WTC11 (cell line): ENCODE measurements around the gene ANKRD65. TPM values are rescaled to one million over a fixed set of nuclear protein-coding genes. Genes with fewer than 3 reads are reported as not detected.
"Not testable (repeated sequence)": the region's sequence is repeated elsewhere in the genome, so short reads cannot be mapped to it uniquely, and the experiment has no call there.

Experiments
- ATAC-seq: fragments of 200-7000 bp; cut with Tn5 transposase; 2 replicates; pipeline ENCODE4 v1.10.0; 2021; ENCODE audit warnings: mild to moderate bottlenecking, moderate library complexity
- CTCF ChIA-PET: fragments of 300-600 bp; sonication (Branson Sonifier 250); formaldehyde crosslinking; loops from one replicate; lab custom pipeline; 2021; ENCODE audit warnings: antibody characterized with exemption; lab: Charles Lee
- POLR2A ChIA-PET: fragments of 350-600 bp; sonication (Branson Sonifier 250); formaldehyde crosslinking; loops from one replicate; lab custom pipeline; 2021; ENCODE audit warnings: antibody characterized with exemption; lab: Charles Lee
- DNase-seq: peaks from one replicate; pipeline ENCODE4 v3.0.0; 2021; ENCODE audit warnings: low spot score
- H3K27ac Mint-ChIP-seq: 2 replicates; pipeline ENCODE4 v1.8.0; 2021; ENCODE audit warnings: mixed read lengths
- H3K27me3 Mint-ChIP-seq: 2 replicates; pipeline ENCODE4 v1.8.0; 2021; ENCODE audit warnings: low read depth, mild to moderate bottlenecking, moderate library complexity, mixed read lengths
- H3K36me3 Mint-ChIP-seq: 2 replicates; pipeline ENCODE4 v1.8.0; 2021; ENCODE audit warnings: mixed read lengths
- H3K4me1 Mint-ChIP-seq: 2 replicates; pipeline ENCODE4 v1.8.0; 2022; ENCODE audit warnings: mixed read lengths
- H3K4me3 Mint-ChIP-seq: 2 replicates; pipeline ENCODE4 v1.8.0; 2021; ENCODE audit warnings: mild to moderate bottlenecking, moderate library complexity, mixed read lengths
- H3K9me3 Mint-ChIP-seq: 2 replicates; pipeline ENCODE4 v1.8.0; 2021; ENCODE audit warnings: mixed read lengths
- AFF4 ChIP-seq: sonication (generic); formaldehyde crosslinking; IDR thresholded peaks from 2 replicates; pipeline ENCODE4 v1.8.1; 2023; ENCODE audit warnings: mild to moderate bottlenecking, missing genetic modification reagents, borderline replicate concordance
- ATF3 ChIP-seq: sonication (generic); formaldehyde crosslinking; conservative IDR thresholded peaks from 2 replicates; pipeline ENCODE4 v1.8.1; 2022; ENCODE audit warnings: mild to moderate bottlenecking, missing genetic modification reagents
- MXD4 ChIP-seq: fragments of 250-450 bp; sonication (Bioruptor Pico); IDR thresholded peaks from 2 replicates; pipeline ENCODE4 v1.8.0; 2021; ENCODE audit warnings: mild to moderate bottlenecking, moderate library complexity, borderline replicate concordance
- MYBL2 ChIP-seq: sonication (generic); formaldehyde crosslinking; IDR thresholded peaks from 2 replicates; pipeline ENCODE4 v1.8.1; 2023; ENCODE audit warnings: mild to moderate bottlenecking, moderate library complexity, missing genetic modification reagents
- OVOL2 ChIP-seq: fragments of 250-450 bp; sonication (Bioruptor Pico); IDR thresholded peaks from 2 replicates; pipeline ENCODE4 v1.9.0; 2021; ENCODE audit warnings: mild to moderate bottlenecking, borderline replicate concordance
- SMAD3 ChIP-seq: sonication (generic); formaldehyde crosslinking; IDR thresholded peaks from 2 replicates; pipeline ENCODE4 v1.8.0; 2022; ENCODE audit warnings: missing genetic modification reagents, mild to moderate bottlenecking, borderline replicate concordance
- TEAD1 ChIP-seq: sonication (generic); formaldehyde crosslinking; IDR thresholded peaks from 2 replicates; pipeline ENCODE4 v1.8.0; 2022; ENCODE audit warnings: mild to moderate bottlenecking, missing genetic modification reagents
- ZBTB43 ChIP-seq: sonication (generic); formaldehyde crosslinking; IDR thresholded peaks from 2 replicates; pipeline ENCODE4 v1.8.1; 2023; ENCODE audit warnings: mild to moderate bottlenecking, missing genetic modification reagents
- total RNA-seq: library from RNA; stranded (reverse); gene quantifications from 3 replicates; pipeline ENCODE4 v1.2.3, GENCODE V29; 2021
- TF ChIP-seq, protein P1 (sequence below): sonication (generic); formaldehyde crosslinking; IDR thresholded peaks from 2 replicates; pipeline ENCODE4 v1.8.1; 2022; ENCODE audit warnings: mild to moderate bottlenecking, missing genetic modification reagents, moderate library complexity, borderline replicate concordance

ANKRD65 gene
- total RNA-seq, 1 experiment from 2014 or later = 1.9 TPM

- TF ChIP-seq MXD4 (CRISPR knock-in tag) = no peak
- TF ChIP-seq ZBTB43 (CRISPR knock-in tag) = no peak
- TF ChIP-seq SMAD3 (CRISPR knock-in tag) = no peak
- no peak for TF ChIP-seq AFF4 (CRISPR knock-in tag)
- TF ChIP-seq TEAD1 (CRISPR knock-in tag) = no peak
- no peak for TF ChIP-seq OVOL2 (CRISPR knock-in tag)
- TF ChIP-seq ATF3 = no peak
- no peak for TF ChIP-seq MYBL2 (CRISPR knock-in tag)
- TF ChIP-seq, protein P1, sequence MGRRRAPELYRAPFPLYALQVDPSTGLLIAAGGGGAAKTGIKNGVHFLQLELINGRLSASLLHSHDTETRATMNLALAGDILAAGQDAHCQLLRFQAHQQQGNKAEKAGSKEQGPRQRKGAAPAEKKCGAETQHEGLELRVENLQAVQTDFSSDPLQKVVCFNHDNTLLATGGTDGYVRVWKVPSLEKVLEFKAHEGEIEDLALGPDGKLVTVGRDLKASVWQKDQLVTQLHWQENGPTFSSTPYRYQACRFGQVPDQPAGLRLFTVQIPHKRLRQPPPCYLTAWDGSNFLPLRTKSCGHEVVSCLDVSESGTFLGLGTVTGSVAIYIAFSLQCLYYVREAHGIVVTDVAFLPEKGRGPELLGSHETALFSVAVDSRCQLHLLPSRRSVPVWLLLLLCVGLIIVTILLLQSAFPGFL (CRISPR knock-in tag) = no peak
- no peak for ATAC-seq
- Mint-ChIP-seq H3K4me1 (no peaks in the 10 kb centered on the region), H3K4me3 (no peak overlapping the region), H3K27me3 (peaks cover 4% of the 10 kb centered on the region), H3K27ac (no peak overlapping the region), H3K36me3 (no peaks in the 10 kb centered on the region), H3K9me3 (no peaks in the 10 kb centered on the region)
- no peak for DNase-seq
- ChIA-PET POLR2A (no interaction called here), CTCF (no interaction called here)
These were observed 31.8 kb upstream of the ANKRD65 start for GRCh38 chr1:1452882-1453281.

GRCh38 chr1:1452365-1452739 is 31.3 kb upstream of the ANKRD65 start:
- H3K4me1 Mint-ChIP-seq, DNase-seq, H3K4me3 Mint-ChIP-seq, ATAC-seq, POLR2A ChIA-PET, H3K27ac Mint-ChIP-seq, H3K36me3 Mint-ChIP-seq, H3K27me3 Mint-ChIP-seq, H3K9me3 Mint-ChIP-seq, CTCF ChIA-PET: not testable (repeated sequence)

DNA sequence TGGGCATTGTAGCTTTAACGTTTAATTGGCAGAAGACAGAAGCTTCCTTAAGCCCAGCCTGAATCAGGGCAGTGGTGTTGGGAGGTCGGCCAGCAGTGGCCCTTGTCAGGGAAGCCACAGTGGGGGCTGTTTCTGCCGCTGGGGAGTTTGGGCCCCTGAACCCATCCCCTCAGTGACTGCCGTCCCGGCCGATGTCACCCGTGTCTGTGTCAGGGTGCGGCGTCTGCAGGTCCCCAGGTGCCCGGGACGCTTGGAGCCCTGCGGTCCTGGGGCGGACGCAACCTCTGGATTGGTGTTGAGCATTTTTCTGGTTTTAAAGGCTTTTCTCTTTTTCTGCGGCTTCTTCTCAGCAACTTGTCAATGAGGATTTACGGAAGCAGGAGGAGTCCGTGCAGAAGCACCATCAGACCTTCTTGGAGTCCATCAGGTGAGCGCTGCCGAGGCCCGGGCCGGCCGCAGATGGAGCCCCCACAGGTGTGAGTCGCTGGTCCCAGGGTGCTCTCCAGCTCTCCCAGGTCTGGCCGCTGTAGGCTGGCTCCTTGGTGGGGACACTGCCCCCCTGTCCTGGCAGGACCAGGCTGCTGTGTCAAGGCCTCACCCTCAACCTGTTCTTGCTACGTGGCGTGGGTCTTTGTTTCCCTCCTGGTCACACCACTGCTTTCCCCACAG is 30.8 kb upstream of the ANKRD65 start:
- Mint-ChIP-seq H3K27me3 (peaks cover 4% of the 10 kb centered on the region), H3K36me3 (no peaks in the 10 kb centered on the region), H3K4me3 (no peak overlapping the region), H3K4me1 (no peaks in the 10 kb centered on the region), H3K9me3 (no peaks in the 10 kb centered on the region), H3K27ac (no peak overlapping the region)
- CTCF ChIA-PET = interaction anchor here (1.1 kb wide), 1 partner anchor 11 kb away, joined by 4 read pairs; no protein-coding TSS in a partner anchor
- DNase-seq = no peak
- POLR2A ChIA-PET = no interaction called here
- ATAC-seq = no peak
- TF ChIP-seq OVOL2 (CRISPR knock-in tag) = no peak

GRCh38 chr1:1450616-1451015 is 29.5 kb upstream of the ANKRD65 start:
- H3K27me3 Mint-ChIP-seq, H3K9me3 Mint-ChIP-seq, H3K4me3 Mint-ChIP-seq, H3K4me1 Mint-ChIP-seq, DNase-seq, H3K36me3 Mint-ChIP-seq, H3K27ac Mint-ChIP-seq, ATAC-seq: not testable (repeated sequence)
- ChIA-PET CTCF (interaction anchor here (1.1 kb wide), 1 partner anchor 9 kb away, joined by 4 read pairs; no protein-coding TSS in a partner anchor), POLR2A (interaction anchor here (0.6 to 0.7 kb wide), 2 partner anchors 132 to 291 kb away, joined by 3 to 5 read pairs; no protein-coding TSS in a partner anchor)
